HG02840 (cell line): ENCODE measurements around the gene ENOX1.

Experiments
- ATAC-seq: cut with Tn5 transposase; IDR thresholded peaks from one replicate; pipeline ENCODE4 v1.9.1; 2021; ENCODE audit warnings: mild to moderate bottlenecking, moderate library complexity, moderate number of reproducible peaks; ENCODE audit not compliant: unreplicated experiment, low FRiP score

ENOX1 gene

DNA sequence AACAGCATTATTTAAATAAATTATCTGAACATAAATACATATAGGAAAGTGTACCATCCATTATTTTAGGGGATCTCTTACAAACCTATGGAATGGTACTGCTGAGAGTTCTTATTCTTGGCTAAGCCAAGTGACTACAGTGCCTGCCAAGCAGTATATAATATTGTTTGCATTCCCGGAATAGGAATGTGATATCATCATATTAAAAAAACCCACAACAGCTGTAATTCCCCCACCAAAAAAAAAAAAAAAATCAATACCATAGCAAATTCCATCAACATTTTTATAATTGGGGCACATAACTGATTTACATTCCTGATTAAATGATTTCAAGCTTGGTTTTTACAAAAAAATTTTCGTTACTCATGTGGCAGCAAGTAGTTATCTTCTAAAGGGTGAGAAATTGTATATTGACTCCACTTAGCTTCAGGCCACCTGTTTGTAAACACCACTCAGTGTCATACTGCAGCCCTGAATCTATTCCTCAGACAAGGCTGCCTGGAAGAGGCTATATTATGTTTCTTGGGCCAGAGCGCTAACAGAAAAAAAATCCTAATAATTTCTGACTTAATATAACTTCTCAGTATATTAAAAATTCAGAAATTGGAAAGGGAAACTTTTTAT is 485.3 kb downstream of the ENOX1 start:
- no peak for ATAC-seq

DNA sequence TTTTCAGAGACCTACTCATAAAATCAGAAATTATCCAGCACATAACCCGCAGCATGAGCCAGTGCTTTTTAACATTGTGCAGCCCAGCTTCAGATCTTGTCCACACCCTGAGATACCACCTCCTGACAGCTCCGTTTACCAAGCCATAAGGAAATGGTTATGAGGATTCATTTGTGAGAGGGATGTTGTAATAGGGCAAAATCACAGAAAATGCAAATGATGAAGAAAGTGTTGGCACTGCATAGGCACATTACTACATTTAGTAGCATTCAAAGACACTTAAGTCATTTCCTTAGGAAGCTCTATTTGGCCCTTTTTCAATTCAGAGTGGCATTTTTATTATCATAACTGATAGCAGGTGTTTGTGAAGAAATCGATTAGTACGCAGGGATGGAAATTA is 485.9 kb downstream of the ENOX1 start:
- ATAC-seq = no peak

DNA sequence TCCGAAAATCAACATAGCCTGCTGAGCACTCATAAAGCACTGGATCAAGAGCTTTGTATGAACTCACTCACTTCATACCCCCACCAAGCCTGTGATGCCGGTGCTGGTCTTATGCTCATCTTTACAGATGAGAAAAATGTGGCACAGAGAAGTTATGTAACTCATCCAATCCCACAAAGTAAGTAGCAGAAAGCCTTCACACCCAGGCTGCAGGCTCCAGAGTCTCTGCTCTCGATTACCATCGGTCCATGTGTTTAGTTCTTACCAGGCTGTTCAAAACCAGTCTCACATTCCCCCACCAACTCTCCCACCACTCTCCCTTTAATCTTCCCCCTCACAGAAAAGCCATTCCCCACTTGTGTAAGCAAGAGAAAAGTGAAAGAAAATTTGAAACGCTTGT is 487.4 kb downstream of the ENOX1 start:
- no peak for ATAC-seq

DNA sequence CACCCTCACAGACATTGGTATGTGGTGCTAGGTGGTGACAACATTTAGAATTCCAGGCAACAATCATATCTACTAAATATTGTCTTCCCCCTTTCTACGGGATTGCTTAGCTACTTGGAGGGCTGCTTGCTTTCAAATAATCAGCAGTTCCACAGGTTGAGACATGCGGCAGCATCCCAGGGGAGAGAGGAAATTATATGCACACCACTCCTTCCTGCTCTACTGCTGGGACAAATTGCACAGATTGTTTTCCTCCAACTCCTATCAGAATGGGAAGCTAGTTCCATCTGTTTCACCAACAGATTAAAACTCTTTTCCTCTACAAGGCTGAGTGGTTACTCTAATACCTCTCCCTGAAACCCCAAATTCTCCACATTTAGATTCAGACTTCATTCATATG is 488.0 kb downstream of the ENOX1 start:
- no peak for ATAC-seq

DNA sequence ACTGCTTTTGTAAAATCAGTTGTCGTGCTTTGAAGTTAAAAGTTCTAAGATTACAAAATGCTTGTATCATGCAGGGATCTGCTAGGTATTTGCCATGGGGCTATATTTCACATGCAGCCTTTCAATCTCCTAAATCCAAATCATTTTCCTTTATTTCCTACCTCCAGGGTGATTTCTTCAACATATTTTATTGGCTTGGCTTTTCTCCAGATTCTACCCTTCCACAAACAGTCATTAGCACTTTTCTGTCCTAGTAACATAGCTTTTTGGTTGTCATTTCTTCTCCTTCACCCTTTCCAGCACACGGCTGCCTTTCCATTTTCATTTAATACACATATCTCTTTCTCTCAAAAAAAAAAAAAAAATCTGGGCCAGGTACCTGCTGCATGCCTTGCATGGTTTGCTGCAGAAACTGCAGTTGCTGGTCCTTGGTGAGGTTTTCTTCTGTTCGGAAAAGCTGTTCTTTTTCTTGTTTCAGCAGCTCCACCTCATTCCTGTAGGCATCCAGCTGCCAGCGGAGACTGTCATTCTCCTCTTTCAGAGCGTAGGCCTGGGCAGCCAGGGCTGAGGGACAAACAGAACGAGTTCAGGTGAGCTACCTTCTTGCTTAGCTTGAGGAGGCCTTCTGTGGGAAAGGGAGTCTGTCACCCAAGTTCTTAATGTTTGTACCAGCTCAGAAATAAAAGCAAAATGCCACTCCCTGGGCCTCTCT is 488.6 kb downstream of the ENOX1 start:
- ATAC-seq = no peak

DNA sequence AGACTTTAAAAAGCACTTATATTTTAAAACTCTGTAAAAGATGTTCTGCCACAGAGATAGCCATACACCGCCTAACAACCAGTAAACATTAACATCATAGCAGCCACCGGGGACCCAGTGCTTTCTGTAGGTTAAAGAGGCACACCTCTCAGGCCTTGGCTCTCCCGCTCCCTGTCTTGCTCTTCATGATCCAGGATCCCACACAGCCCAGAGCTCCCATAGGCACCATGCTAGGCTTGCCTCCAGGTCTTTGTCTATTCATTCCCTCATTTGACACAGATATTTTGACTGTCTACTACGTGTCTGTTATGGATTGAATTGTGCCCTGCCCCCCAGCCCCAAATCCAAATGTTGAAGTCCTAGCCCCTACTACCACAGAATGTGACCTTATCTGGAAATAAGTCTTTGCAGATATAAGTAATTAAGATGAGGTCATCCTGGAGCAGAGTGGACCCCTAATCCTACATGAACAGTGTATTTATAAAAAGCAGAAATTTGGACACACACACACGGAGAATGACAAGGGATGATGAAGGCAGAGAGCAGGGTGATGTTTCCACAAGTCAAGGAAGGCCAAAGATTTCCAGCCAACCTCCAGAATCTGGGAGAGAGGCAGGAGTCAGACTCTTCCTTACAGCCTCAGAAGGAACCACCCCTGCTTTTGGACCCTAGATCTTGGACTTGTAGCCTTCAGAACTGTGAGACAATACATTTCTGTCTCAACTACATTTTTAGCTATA is 490.8 kb downstream of the ENOX1 start:
- ATAC-seq = no peak

DNA sequence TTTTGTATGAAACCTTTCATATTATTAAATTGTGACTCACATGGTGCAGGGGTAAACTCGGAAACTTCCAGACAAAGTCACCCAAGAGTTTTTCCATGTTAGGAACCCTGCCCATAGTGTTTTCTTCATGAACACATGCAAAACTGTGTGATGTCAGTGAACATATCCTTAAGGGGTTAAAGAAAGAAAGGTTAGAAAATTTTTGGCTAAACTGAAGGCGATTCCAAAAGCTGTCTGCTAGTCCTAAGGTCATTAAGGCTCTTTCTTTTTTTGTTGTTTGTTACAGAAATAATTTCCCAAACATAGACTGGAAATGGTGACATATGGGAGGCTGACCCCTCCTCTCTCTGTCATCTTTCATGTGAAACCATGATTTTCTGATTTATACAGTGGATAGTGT is 491.5 kb downstream of the ENOX1 start:
- ATAC-seq = no peak

DNA sequence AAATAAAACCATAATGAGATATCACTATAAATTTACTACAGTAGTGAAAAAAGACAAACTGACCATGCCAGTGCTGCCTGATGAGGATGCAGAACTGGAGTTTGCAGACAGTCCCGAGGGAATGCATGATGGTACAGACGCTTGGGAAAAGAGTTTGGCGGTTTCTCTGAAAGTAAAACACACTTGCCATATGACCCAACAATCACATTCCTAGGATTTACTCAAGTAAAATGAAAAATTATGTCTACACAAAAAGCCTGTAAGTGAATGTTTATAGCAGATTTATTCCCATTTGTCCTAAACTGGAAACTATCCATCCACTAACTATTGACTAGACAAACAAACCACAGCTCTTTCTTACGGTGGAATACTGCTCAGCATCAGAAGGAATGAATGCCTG is 492.4 kb downstream of the ENOX1 start:
- no peak for ATAC-seq

DNA sequence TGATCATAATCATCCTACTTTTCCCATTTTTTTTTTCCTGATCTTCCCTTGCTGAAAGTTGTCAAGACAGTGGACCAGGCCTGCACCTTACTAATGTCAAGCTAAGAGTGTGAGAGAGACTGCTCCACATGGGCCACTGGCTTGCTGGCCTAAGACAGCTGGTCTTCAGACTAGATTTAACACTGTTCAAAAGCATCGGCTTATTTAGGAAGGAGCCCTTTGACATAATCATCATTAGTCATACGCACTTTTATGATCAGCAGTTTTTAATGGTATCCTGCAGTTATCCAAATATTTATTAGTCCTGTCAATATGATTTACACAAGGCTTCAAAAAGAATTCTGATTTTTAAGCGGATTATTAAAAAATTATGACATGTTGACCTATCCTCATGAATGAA is 492.8 kb downstream of the ENOX1 start:
- ATAC-seq = no peak

DNA sequence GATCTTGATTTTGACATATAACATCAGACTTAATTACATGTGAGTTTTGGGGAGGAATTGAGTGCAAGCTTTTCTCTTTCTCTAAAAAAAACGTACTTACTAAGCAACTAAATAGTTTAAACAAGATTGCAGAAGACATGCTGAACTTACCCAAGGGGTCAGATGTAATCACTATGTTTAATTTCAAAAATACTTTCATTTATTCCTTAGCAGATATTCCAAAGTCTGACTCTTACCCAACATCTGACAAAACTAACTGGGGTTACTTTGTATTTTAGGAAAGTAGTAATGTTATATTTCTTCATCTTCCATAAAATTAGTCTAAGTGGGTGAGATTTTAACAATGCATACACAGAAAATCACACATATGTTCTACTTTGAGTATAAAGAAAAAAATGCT is 493.2 kb downstream of the ENOX1 start:
- ATAC-seq = no peak

DNA sequence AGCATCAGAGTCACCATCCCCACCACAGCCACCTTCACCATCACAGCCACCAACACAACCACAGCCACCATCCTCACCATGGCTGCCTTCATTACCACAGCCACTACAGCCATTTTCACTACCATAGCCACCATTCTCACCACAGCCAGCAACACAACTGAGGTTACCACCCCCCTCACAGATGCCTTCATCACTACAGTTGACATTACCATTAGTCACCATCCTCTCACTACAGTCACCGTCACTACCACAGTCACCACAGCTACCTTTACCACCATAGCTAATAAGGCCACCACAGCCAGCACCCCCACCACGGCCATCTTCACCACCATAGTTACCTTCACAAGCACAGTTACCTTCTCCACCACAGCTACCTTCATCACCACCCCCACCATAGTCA is 493.8 kb downstream of the ENOX1 start:
- no peak for ATAC-seq

DNA sequence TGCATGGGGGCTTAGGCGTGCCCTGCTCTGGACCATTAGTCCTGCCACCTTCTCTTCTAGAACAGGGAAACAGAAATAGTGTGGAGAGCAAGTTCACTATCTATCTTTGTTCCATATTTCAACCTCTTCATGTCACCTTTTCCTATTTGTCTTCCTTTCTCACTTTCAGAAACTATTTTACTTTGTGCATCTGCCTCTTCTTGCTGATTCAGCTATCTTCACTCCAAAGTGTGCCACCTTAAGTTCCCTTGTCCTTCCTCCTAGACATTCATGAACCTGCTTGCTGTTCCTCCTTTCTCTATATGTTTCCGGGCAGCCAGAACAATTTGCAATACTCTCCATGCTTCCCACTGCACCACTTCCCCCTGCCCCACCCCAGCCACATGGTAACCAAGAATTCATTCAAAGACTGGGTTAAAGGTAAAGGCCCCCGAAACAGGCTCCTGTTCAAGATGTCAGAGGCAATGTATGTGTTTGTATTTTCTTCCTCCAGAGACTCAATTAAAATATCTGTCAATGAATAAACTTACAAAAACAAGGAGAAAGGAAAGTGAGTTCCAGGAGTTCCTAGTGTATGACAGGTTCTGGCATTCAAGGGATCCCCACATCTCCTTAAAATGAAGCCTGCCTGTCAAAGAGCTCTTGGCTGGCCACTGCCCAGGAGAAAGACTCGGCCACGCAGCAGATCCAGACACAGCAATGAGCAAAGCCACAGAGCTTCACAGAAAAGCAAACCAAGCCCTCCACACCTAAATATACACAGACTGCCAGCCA is 495.3 kb downstream of the ENOX1 start:
- no peak for ATAC-seq

DNA sequence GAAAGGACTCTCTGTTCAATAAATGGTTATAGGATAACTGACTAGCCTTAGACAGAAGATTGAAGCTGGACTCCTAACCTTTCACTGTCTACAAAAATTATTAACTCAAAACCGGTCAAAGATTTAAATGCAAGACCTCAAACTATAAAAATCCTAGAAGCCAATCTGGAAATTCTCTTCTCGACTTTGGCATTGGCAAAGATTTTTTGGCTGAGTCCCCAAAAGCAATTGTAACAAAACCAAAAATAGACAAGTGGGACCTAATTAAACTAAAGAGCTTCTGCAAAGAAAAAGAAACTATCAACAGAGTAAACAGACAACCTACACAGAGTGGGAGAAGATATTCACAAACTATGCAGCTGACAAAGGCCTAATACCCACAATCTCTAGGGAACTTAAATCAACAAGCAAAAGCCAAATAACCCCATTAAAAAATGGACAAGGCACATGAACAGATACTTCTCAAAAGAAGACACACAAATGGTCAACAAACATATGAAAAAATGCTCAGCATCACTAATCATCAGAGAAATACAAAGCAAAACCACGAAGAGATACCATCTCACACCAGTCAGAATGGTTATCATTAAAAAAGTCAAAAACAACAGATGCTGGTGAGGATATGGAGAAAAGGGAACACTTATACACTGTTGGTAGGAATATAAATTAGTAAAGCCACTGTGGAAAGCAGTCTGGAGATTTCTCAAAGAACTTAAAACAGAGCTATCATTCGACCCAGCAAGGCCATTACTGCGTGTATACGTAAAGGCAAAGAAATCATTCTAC is 497.1 kb downstream of the ENOX1 start:
- ATAC-seq = no peak

DNA sequence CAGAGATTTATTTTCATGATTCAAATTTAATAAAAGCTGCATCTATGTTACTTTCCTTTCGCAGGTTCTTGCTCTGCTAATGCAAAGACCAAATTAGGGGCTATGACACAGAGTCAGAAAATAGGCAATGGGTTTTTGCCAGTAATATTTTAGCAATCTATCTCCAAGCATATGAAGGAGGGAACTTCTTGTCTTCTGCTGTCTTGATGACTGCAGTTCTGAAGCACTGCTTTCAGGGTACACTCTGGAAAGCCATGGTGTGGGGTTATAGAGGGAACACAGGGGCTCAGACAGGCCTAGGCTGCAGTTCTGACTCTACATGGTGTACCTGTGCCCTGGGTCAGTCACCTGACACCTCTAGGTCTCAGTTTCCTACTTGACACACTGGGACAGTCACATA is 500.0 kb downstream of the ENOX1 start:
- ATAC-seq = no peak

DNA sequence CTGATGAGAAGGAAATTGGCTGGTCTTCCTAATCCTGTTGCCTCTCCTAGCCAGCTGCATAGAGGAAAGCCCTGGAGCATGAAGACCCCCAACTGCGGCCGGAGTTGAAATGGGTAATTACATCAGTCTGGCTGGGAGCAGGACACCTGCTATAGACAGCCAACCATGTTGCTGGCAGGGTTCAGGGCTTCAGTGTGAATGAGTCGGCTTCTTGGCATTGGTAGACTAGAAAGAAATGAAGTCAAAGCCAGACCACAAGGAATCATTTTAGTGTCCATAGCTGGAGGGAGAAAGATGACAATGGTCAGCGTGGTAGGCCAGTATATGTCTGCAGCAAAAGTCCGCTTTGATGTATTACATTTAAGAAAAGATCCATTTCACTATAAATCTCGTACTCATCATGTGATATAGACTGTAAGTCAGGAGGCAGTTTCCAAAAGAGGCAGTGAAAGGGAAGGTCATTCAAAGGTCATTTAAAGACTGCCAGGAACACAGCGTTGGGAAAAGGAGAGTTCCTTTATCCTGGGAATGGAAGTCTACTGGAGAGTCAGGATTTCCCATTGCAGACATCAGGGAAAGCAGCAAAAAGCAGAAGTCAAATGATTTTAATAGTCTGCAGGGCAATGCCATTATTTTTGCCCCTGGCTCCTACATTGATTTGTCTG is 500.7 kb downstream of the ENOX1 start:
- no peak for ATAC-seq

DNA sequence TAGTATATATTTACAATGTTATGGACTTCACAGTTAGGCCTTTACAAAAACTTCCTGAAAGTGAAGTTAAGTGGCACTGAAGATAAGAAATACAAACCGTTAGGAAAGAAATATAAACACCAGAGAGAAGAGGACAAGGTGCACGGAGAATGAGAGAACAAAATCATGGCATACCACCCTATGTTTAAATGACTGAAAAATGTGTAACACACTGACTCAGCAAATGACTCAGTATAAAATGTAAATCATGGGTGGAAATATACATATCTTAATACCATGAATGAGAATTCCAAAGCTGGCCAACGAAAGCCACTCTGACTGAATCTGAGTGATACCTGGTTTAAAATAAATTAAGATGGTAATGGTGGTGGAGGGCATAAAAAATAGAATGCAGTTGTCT is 502.6 kb downstream of the ENOX1 start:
- ATAC-seq = no peak

DNA sequence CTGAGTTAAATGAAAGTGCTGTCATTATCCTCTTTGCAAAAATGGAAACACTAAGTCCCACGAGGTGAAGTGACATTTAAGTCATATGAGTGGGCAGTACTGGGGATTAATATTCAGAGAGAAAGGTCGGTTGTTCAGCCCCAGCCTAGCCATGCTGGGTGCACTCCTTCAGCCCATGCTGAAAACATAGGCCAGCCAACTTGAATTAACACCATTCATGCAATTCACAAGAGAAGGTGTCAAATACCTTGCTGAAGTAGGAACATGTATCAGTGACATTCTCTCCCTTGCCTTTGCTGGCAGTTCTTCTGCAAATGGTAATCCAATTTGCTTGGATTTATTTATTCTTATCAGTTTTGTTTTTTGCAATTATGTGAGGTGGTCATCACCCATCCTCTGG is 507.1 kb downstream of the ENOX1 start:
- no peak for ATAC-seq

DNA sequence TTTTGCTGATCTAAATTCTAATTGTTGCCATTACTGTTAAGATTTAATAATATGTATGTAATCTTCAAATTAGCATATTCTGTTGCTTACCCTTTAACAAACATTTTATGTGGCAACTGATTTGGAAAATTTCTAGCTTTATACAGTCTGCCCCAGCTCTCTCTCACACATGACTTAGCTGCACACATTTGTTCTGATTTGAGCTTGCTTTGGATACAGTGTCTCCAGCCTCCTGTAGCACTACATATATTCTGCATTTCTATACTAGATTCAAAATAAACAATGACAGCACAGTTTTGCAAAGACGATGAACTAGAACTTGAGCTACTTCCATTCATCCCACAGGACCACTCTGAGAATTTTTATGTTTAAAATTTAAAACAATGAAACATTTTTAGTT is 508.6 kb downstream of the ENOX1 start:
- no peak for ATAC-seq

DNA sequence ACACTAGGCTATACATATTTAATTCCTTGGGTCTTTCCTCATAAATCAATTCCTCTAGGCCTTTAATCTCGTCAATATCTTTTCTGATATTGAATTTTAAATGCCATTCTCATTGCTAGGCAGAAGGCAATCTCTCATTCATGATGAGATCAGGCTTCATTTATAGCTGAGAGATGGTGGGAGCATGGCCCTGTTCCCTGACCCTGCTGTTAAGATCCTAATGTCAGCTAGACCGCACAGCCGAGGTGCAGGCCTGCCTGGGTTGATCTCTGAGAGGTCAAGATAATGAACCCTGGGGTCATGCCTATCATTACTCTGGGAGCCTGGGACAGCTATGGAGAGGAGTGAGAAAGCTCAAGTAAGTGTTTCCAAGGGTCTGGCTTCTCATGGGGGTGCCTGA is 509.6 kb downstream of the ENOX1 start:
- no peak for ATAC-seq

DNA sequence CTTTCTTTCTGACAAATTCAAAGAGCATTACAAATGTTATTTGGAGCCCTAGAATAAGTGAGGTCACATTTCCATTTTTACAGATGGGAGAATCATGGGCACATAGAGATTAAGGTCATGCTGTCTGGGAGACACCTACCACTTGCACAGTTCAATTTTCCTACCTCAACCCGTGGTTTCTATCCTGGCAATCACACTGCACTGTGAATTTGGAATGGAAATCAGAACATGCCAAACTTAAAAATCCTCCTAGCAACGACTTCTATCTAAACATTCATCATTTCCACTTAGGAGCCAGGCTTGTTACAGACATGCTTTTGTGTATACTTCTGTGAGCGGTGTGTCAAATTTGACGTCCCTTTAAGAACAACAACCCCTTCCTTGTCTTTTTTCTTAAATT is 511.9 kb downstream of the ENOX1 start:
- ATAC-seq = no peak
